Fibroblast of lung (primary cell): Measurements from ENCODE around the gene WNK2. TPM values are rescaled to one million over a fixed set of nuclear protein-coding genes. Genes with fewer than 3 reads are reported as not detected.

ENCODE experiments used
- DNase-seq, 2 donors: peaks; one replicate each; pipeline versions ENCODE4 v3.0.0 to v3.0.0-alpha.2; 2010; ENCODE audit warnings: low read depth in 2 of 2
- H2AFZ ChIP-seq: 2 replicates; pipeline ENCODE4 v1.5.1; 2012; ENCODE audit warnings: low read length, control low read depth, inconsistent platforms
- H3K27ac ChIP-seq: 2 replicates; pipeline ENCODE4 v1.5.1; 2011; ENCODE audit warnings: low read length, control low read depth; ENCODE audit not compliant: insufficient read depth
- H3K27me3 ChIP-seq: 2 replicates; pipeline ENCODE4 v1.5.1; 2011; ENCODE audit warnings: mild to moderate bottlenecking, low read length; ENCODE audit not compliant: control insufficient read depth, insufficient read depth
- H3K36me3 ChIP-seq: 2 replicates; pipeline ENCODE4 v1.5.1; 2011; ENCODE audit warnings: low read length; ENCODE audit not compliant: control insufficient read depth, insufficient read depth
- H3K4me1 ChIP-seq: 2 replicates; pipeline ENCODE4 v1.5.1; 2011; ENCODE audit warnings: low read length; ENCODE audit not compliant: control insufficient read depth, insufficient read depth; ENCODE audit errors: extremely low read depth
- H3K4me2 ChIP-seq: 2 replicates; pipeline ENCODE4 v1.5.1; 2011; ENCODE audit warnings: low read length, control low read depth; ENCODE audit not compliant: insufficient read depth; ENCODE audit errors: extremely low read depth
- H3K4me3 ChIP-seq, 4 experiments: fragments of 200-600 bp in 1 of 4; sonication (generic) in 1 of 4; replicated peaks in 1 of 4; 2 replicates each; pipeline ENCODE4 v1.5.1; 2011 to 2016; ENCODE audit warnings: low read length in 4 of 4, low read depth in 3 of 4, mild to moderate bottlenecking in 3 of 4, control low read depth in 2 of 4, inconsistent platforms in 1 of 4, mixed read lengths in 1 of 4; ENCODE audit not compliant: insufficient read depth in 1 of 4; ENCODE audit errors: control extremely low read depth in 1 of 4
- H3K79me2 ChIP-seq: 2 replicates; pipeline ENCODE4 v1.5.1; 2012; ENCODE audit warnings: mild to moderate bottlenecking, low read length, inconsistent platforms; ENCODE audit not compliant: control insufficient read depth, insufficient read depth
- H3K9ac ChIP-seq: 2 replicates; pipeline ENCODE4 v1.5.1; 2011; ENCODE audit warnings: mild to moderate bottlenecking, low read length, control low read depth; ENCODE audit not compliant: insufficient read depth
- H3K9me3 ChIP-seq: 2 replicates; pipeline ENCODE4 v1.5.1; 2012; ENCODE audit warnings: low read depth, low read length; ENCODE audit not compliant: control insufficient read depth, insufficient read depth
- H4K20me1 ChIP-seq: 2 replicates; pipeline ENCODE4 v1.5.1; 2011; ENCODE audit warnings: low read length; ENCODE audit not compliant: control insufficient read depth, insufficient read depth; ENCODE audit errors: extremely low read depth
- EZH2 ChIP-seq: IDR thresholded peaks from 2 replicates; pipeline ENCODE4 v1.5.1; 2012; ENCODE audit warnings: low read length, control low read depth, mild to moderate bottlenecking; ENCODE audit errors: missing control alignments
- polyA plus RNA-seq, 2 donors: library from polyadenylated mRNA; depleted of rRNA in 1 of 2; stranded (reverse) in 1 of 2; unstranded in 1 of 2; fragments of >200 nt; gene quantifications; 2 replicates each; pipeline ENCODE4 v1.2.1, GENCODE V29; 2011 to 2012; ENCODE audit warnings: missing spikeins in 1 of 2
- total RNA-seq: library from RNA; depleted of rRNA; stranded (reverse); fragments of >200 nt; gene quantifications from 2 replicates; pipeline ENCODE4 v1.2.1, GENCODE V29; 2014
- TF ChIP-seq, protein P1 (sequence below), 2 donors: IDR thresholded peaks in 1 of 2; conservative IDR thresholded peaks in 1 of 2; 1 replicate in 1 of 2; 2 replicates in 1 of 2; pipeline ENCODE4 v1.5.1; 2011 to 2012; ENCODE audit warnings: low read length in 2 of 2, control low read depth in 1 of 2, inconsistent platforms in 1 of 2, low read depth in 1 of 2, mild to moderate bottlenecking in 1 of 2

WNK2 gene
- total and polyA plus RNA-seq, 2 donors (not counting 1 experiment from before 2014, with no cell fraction given), result not detected

DNA sequence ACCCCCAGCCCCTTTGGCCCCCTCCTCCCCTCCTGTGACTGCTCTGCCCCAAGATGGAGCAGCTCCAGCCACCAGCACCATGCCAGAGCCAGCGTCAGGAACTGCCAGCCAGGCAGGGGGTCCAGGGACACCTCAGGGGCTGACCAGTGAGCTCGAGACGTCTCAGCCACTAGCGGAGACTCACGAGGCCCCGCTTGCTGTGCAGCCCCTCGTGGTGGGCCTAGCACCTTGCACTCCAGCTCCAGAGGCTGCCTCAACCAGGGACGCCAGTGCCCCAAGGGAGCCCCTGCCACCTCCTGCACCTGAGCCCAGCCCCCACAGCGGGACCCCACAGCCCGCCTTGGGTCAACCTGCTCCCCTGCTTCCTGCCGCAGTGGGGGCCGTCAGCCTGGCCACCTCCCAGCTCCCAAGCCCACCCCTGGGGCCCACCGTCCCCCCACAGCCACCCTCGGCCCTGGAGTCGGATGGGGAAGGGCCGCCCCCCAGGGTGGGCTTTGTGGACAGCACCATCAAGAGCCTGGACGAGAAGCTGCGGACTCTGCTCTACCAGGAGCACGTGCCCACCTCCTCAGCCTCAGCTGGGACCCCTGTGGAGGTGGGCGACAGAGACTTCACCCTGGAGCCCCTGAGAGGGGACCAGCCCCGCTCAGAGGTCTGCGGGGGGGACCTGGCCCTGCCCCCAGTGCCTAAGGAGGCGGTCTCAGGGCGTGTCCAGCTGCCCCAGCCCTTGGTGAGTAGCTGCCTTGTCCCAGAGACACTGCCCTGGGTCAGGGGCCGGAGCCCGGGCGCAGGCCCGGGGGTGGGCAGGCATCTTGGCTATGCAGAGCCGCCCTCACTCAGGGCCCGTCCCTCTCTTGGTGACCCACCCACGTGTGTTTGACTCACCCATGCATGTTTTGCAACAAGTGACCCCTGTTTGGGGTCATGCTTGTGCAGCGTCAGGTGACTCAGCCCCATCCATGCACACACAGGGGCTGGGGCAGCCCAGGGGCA lies 105.2 kb downstream of the WNK2 start:
- Histone ChIP-seq H4K20me1 (no peaks in the 10 kb centered on the region), H3K9ac (no peak overlapping the region), H3K36me3 (no peaks in the 10 kb centered on the region), H3K9me3 (no peaks in the 10 kb centered on the region), H3K79me2 (no peaks in the 10 kb centered on the region), H3K4me1 (no peaks in the 10 kb centered on the region), H3K4me2 (no peak overlapping the region), H3K27me3 (no peaks in the 10 kb centered on the region), H3K27ac (no peak overlapping the region), H3K4me3 (no peak overlapping the region), H2AFZ (no peak overlapping the region)
- peak; percentile 50 to 79 for DNase-seq
- no peak for TF ChIP-seq EZH2
- TF ChIP-seq, protein P1, sequence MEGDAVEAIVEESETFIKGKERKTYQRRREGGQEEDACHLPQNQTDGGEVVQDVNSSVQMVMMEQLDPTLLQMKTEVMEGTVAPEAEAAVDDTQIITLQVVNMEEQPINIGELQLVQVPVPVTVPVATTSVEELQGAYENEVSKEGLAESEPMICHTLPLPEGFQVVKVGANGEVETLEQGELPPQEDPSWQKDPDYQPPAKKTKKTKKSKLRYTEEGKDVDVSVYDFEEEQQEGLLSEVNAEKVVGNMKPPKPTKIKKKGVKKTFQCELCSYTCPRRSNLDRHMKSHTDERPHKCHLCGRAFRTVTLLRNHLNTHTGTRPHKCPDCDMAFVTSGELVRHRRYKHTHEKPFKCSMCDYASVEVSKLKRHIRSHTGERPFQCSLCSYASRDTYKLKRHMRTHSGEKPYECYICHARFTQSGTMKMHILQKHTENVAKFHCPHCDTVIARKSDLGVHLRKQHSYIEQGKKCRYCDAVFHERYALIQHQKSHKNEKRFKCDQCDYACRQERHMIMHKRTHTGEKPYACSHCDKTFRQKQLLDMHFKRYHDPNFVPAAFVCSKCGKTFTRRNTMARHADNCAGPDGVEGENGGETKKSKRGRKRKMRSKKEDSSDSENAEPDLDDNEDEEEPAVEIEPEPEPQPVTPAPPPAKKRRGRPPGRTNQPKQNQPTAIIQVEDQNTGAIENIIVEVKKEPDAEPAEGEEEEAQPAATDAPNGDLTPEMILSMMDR (conservative IDR thresholded peaks at IDR 0.05 in 1 of 2, IDR thresholded peaks at IDR 0.05 in 1 of 2; ENCODE audit: low read depth in 1 of 2, low read length in 2 of 2), result no peak

DNA sequence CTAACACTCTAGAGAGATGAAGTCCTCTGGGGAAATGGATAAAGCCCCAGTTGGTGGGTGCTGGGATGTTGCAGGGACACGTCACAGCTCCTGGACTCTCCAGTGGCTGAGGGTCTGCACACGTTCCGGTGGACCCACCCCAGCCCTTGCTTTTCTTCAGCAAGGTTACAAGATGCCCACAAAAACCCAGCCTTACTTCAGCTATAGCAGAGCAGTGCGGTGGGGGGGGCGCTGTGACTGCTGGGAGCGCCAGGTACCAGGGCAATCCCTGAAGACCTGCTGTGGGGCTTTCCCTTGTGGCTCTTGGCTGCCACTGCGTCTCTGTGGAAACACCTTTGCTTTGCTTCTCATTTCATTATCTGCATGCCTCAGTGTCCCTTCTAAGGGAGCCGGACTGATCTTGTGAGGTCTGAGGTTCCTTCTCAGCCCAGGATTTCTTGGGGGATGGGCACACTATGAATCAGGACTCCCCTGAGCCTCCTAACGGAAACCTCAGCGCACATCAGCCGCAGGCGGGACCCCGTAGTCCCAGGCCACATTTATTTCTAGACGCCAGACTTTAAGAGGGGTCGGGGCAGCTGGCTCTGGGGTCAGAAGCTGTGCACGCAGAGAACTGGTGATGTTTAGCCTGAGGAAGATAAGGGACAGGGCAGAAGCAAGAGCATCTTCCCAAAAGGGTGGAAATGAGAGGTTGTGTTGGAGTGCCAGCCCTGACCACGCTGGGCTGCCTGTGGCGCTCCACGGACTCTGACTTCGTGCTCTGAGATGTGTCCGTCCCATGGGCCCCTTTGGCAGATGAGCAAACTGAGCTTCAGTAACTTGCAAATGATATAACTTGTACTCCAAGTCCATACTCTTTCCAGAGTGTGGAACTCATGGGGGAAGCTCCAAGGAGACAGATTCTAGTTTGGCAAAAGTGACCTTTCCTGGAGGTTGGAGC lies 106.8 kb downstream of the WNK2 start:
- H3K9ac ChIP-seq, result no peak overlapping the region
- TF ChIP-seq, protein P1 (conservative IDR thresholded peaks at IDR 0.05 in 1 of 2, IDR thresholded peaks at IDR 0.05 in 1 of 2; ENCODE audit: low read depth in 1 of 2, low read length in 2 of 2), result no peak
- no peak for TF ChIP-seq EZH2
- H3K4me3 ChIP-seq, result no peak overlapping the region
- no peak for DNase-seq
- H3K4me2 ChIP-seq, result no peak overlapping the region
- no peak overlapping the region for H3K27ac ChIP-seq
- no peak overlapping the region for H2AFZ ChIP-seq
- no peaks in the 10 kb centered on the region for H3K79me2 ChIP-seq
- H3K9me3 ChIP-seq, result no peaks in the 10 kb centered on the region
- H3K27me3 ChIP-seq, result no peaks in the 10 kb centered on the region
- H4K20me1 ChIP-seq, result no peaks in the 10 kb centered on the region
- H3K4me1 ChIP-seq, result no peaks in the 10 kb centered on the region
- H3K36me3 ChIP-seq, result no peaks in the 10 kb centered on the region
